PC-9 (cell line): Measurements from ENCODE around the gene NUP205. TPM values are rescaled to one million over a fixed set of nuclear protein-coding genes. Genes with fewer than 3 reads are reported as not detected.

ENCODE experiments used
- BruUV-seq: library from RNA; stranded (reverse); fragments of 400-500 nt; replicated peaks from 2 replicates; lab custom pipeline; 2021; lab: Mats Ljungman, UMichigan
- CTCF ChIA-PET: fragments of 300-600 bp; sonication (Branson Sonifier 250); formaldehyde crosslinking; loops from one replicate; lab custom pipeline; 2022; ENCODE audit warnings: antibody characterized with exemption; lab: Charles Lee
- POLR2A ChIA-PET: fragments of 300-600 bp; sonication (Branson Sonifier 250); formaldehyde crosslinking; loops from one replicate; lab custom pipeline; 2022; ENCODE audit warnings: antibody characterized with exemption; ENCODE audit not compliant: unreplicated experiment; lab: Charles Lee
- DNase-seq, 2 experiments: peaks; one replicate each; pipeline versions ENCODE4 v3.0.0 to v3.0.0-alpha.2; 2015 to 2022; ENCODE audit warnings: mixed read lengths in 1 of 2
- H2AFZ ChIP-seq: fragments of 200-600 bp; sonication (generic); 2 replicates; pipeline ENCODE4 v1.8.1; 2017; ENCODE audit warnings: antibody characterized with exemption
- H3F3A ChIP-seq: fragments of 200-600 bp; sonication (generic); 2 replicates; pipeline ENCODE4 v1.8.1; 2017; ENCODE audit warnings: antibody characterized with exemption, mild to moderate bottlenecking, low read depth; ENCODE audit not compliant: insufficient read depth
- H3K27ac ChIP-seq: fragments of 200-600 bp; sonication (generic); 2 replicates; pipeline ENCODE4 v1.6.1; 2016; ENCODE audit warnings: mixed run types
- H3K27me3 ChIP-seq: fragments of 200-600 bp; sonication (generic); 2 replicates; pipeline ENCODE4 v1.6.1; 2016; ENCODE audit warnings: low read depth, mixed run types; ENCODE audit not compliant: insufficient read depth
- H3K36me3 ChIP-seq: fragments of 200-600 bp; sonication (generic); 2 replicates; pipeline ENCODE4 v1.6.1; 2016; ENCODE audit warnings: low read depth, mixed run types
- H3K4me1 ChIP-seq: fragments of 200-600 bp; sonication (generic); replicated peaks from 2 replicates; pipeline ENCODE4 v1.6.1; 2016; ENCODE audit warnings: mixed run types; ENCODE audit not compliant: insufficient read depth
- H3K4me2 ChIP-seq: fragments of 200-600 bp; sonication (generic); 2 replicates; pipeline ENCODE4 v1.6.1; 2017; ENCODE audit warnings: mixed run types
- H3K4me3 ChIP-seq: fragments of 200-600 bp; sonication (generic); 2 replicates; pipeline ENCODE4 v1.6.1; 2016; ENCODE audit warnings: mixed run types
- H3K79me2 ChIP-seq: fragments of 200-600 bp; sonication (generic); 2 replicates; pipeline ENCODE4 v1.6.1; 2017; ENCODE audit warnings: low read depth, mixed run types
- H3K9me2 ChIP-seq: fragments of 200-600 bp; sonication (generic); 2 replicates; pipeline ENCODE4 v1.8.1; 2017; ENCODE audit warnings: mild to moderate bottlenecking; ENCODE audit not compliant: insufficient read depth
- H3K9me3 ChIP-seq: fragments of 200-600 bp; sonication (generic); 2 replicates; pipeline ENCODE4 v1.8.1; 2016; ENCODE audit warnings: low read depth; ENCODE audit not compliant: insufficient read depth
- H4K20me1 ChIP-seq: fragments of 200-600 bp; sonication (generic); 2 replicates; pipeline ENCODE4 v1.8.1; 2017; ENCODE audit not compliant: insufficient read depth
- EZH2 ChIP-seq: fragments of 200-600 bp; sonication (generic); IDR thresholded peaks from 2 replicates; pipeline ENCODE4 v1.8.0; 2017; ENCODE audit warnings: antibody characterized with exemption, low read depth
- intact Hi-C: fragments of 100-400 bp; cut with micrococcal nuclease; formaldehyde crosslinking; loops from one replicate; pipeline ENCODE4 v1.10.0; 2022; ENCODE audit not compliant: unreplicated experiment
- total RNA-seq: library from RNA; stranded (reverse); gene quantifications from 2 replicates; pipeline ENCODE4 v1.2.3, GENCODE V29; 2021
- TF ChIP-seq, protein P1 (sequence below): fragments of 200-600 bp; sonication (generic); conservative IDR thresholded peaks from 2 replicates; pipeline ENCODE4 v1.6.1; 2017; ENCODE audit warnings: mixed run types, antibody characterized with exemption, mild to moderate bottlenecking, moderate library complexity

The NUP205 gene
- total RNA-seq, 1 experiment from 2014 or later = 108 TPM

DNA sequence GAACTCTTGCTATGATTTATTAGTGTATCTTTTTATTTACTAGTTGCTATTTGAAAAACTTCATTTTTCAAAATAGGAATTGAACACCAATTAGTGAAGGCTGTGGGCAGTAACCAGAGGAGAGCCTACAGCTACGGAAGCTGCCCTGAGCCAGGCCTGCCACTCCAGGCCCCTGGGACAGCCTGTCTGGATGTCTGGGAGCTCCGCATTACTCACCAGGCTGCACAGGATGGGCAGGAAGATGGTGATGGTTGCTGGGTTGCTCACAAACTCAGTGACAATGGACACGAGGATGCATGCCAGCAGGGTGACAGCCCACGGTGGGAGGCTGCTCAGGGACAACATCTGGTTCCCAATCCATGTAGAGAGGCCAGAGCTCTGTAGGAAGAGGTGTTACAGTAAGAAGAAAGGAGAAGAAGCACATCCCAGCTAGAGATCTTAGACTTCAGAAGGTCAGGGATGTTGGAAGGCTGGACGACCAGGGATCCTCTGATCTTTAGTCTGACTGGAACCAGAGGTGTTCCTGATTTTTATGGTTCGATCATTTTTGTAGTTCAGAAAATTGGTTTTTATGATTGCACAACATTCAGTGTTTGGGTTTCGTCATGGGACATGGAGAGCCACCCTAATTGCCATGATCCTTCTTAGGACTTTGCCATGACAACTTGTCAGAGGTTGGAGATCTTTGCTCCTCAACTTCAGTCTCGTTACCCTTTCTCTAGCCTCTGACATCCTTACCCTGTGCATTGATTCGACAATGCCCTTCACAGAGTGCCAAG lies 127.8 kb downstream of the NUP205 start:
- TF ChIP-seq EZH2 = no peak
- TF ChIP-seq, protein P1, sequence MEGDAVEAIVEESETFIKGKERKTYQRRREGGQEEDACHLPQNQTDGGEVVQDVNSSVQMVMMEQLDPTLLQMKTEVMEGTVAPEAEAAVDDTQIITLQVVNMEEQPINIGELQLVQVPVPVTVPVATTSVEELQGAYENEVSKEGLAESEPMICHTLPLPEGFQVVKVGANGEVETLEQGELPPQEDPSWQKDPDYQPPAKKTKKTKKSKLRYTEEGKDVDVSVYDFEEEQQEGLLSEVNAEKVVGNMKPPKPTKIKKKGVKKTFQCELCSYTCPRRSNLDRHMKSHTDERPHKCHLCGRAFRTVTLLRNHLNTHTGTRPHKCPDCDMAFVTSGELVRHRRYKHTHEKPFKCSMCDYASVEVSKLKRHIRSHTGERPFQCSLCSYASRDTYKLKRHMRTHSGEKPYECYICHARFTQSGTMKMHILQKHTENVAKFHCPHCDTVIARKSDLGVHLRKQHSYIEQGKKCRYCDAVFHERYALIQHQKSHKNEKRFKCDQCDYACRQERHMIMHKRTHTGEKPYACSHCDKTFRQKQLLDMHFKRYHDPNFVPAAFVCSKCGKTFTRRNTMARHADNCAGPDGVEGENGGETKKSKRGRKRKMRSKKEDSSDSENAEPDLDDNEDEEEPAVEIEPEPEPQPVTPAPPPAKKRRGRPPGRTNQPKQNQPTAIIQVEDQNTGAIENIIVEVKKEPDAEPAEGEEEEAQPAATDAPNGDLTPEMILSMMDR = no peak
- intact Hi-C loops = no loop called here
- POLR2A ChIA-PET = no interaction called here

DNA sequence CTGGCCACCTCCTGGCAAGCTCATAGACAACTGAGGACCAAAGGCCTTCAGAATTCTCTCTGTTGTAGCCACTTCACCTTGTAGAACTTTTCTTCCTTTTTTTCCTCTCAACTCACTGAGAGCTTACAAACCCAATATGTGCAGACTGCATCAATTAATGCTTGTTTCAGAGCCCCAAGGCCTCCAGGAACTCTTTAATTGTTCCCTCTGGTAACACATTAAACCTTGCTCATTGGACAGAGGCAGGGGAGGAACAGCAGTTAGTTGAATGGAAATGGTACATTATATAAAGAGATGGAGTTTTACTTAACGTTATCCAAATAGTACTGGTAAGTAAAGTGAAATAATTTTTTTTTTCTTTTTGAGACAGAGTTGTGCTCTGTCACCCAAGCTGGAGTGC lies 129.7 kb downstream of the NUP205 start:
- intact Hi-C loops = no loop called here
- Histone ChIP-seq H2AFZ (no peak overlapping the region), H3K27me3 (no peaks in the 10 kb centered on the region), H3F3A (peaks cover 4% of the 10 kb centered on the region; the same call in 1 of the 2 replicates), H3K9me3 (no peaks in the 10 kb centered on the region), H3K36me3 (no peaks in the 10 kb centered on the region), H3K79me2 (no peaks in the 10 kb centered on the region), H3K27ac (no peak overlapping the region), H3K4me1 (peaks cover 5% of the 10 kb centered on the region; the same call in 1 of the 2 replicates), H3K4me3 (no peak overlapping the region), H3K4me2 (no peak overlapping the region), H3K9me2 (no peaks in the 10 kb centered on the region), H4K20me1 (no peaks in the 10 kb centered on the region; the same call in 1 of the 2 replicates)
- BruUV-seq = no TSS peak
- ChIA-PET CTCF (interaction anchor here (0.6 kb wide), 1 partner anchor 34 kb away, joined by 5 read pairs; no protein-coding TSS in a partner anchor), POLR2A (no interaction called here)
- no peak for DNase-seq
- no peak for TF ChIP-seq EZH2
- TF ChIP-seq, protein P1 = no peak

More for the DNA sequence above, 127.8 kb downstream of the NUP205 start:
- no peak overlapping the region for H2AFZ ChIP-seq
- peaks cover 8% of the 10 kb centered on the region; the same call in 1 of the 2 replicates for H3F3A ChIP-seq
- H3K4me2 ChIP-seq = no peak overlapping the region
- no peaks in the 10 kb centered on the region for H3K9me2 ChIP-seq
- no peaks in the 10 kb centered on the region for H3K36me3 ChIP-seq
- no peak overlapping the region for H3K27ac ChIP-seq
- no peak overlapping the region for H3K4me3 ChIP-seq
- H3K9me3 ChIP-seq = no peaks in the 10 kb centered on the region
- CTCF ChIA-PET = no interaction called here
- no peaks in the 10 kb centered on the region for H3K27me3 ChIP-seq
- no peak for DNase-seq
- no peaks in the 10 kb centered on the region for H3K79me2 ChIP-seq
- H3K4me1 ChIP-seq = peaks cover 5% of the 10 kb centered on the region; the same call in 1 of the 2 replicates
- no peaks in the 10 kb centered on the region; the same call in 1 of the 2 replicates for H4K20me1 ChIP-seq
- no TSS peak for BruUV-seq

DNA sequence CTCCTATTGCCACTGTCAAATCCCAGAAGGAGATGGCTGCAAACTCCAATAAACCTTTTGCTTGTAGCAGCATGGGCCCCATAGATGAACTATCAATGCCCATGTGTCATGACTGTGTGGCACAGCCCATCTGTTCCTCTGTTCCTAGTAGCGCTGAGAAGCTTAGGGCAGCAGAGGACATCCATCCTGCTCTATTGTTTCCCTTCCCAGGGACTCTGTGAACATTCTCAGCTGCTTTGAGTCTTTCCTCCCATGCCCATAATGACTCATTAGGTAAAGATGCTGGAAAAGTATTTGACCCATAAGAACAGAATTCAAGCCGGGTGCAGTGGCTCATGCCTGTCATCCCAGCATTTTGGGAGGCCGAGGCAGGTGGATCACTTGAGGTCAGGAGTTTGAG lies 132.8 kb downstream of the NUP205 start:
- ChIA-PET CTCF (no interaction called here), POLR2A (no interaction called here)
- no peak overlapping the region for H3K4me3 ChIP-seq
- H3K27ac ChIP-seq = no peak overlapping the region
- no peak for DNase-seq
- intact Hi-C loops = no loop called here
- no peaks in the 10 kb centered on the region for H3K9me2 ChIP-seq
- no peak overlapping the region for H3K4me2 ChIP-seq
- no peaks in the 10 kb centered on the region for H3K36me3 ChIP-seq
- BruUV-seq = no TSS peak
- TF ChIP-seq EZH2 = no peak
- TF ChIP-seq, protein P1 = no peak
- no peaks in the 10 kb centered on the region for H3K4me1 ChIP-seq
- no peaks in the 10 kb centered on the region for H3K27me3 ChIP-seq
- H3K9me3 ChIP-seq = no peaks in the 10 kb centered on the region
- no peaks in the 10 kb centered on the region for H3F3A ChIP-seq
- no peaks in the 10 kb centered on the region for H3K79me2 ChIP-seq
- H2AFZ ChIP-seq = no peak overlapping the region
- no peaks in the 10 kb centered on the region; the same call in 1 of the 2 replicates for H4K20me1 ChIP-seq
